ENCODE data around the gene SLC19A2.
A peak's percentile ranks its signal among the peaks of the same experiment; 100 is the strongest.

The SLC19A2 gene

DNA sequence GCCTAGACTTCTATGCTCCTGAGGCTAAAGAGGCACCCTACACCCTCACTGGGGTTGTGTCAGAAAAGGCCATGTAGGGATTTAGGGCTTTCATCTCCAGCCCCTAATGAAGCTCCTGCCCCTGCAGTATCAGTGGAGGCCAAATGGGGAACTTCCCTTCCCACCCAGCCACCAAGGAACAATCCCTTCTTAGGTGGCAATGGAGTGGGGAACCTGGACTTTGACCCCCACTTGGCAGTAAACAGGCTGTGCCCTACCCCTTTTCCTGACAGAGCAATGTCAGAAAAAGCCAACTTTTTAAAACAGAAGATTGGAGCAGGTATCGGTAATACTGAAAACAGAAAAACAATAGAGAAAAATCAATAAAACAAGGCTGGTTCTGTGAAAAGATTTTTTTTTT is 35.5 kb upstream of the SLC19A2 start:
- ChIA-PET POLR2A (ENCODE audit: low non-redundant PET) (no interaction called here), CTCF (no interaction called here)
- DNase-seq (ENCODE audit: low spot score) = no peak
- TF ChIP-seq, protein P1, sequence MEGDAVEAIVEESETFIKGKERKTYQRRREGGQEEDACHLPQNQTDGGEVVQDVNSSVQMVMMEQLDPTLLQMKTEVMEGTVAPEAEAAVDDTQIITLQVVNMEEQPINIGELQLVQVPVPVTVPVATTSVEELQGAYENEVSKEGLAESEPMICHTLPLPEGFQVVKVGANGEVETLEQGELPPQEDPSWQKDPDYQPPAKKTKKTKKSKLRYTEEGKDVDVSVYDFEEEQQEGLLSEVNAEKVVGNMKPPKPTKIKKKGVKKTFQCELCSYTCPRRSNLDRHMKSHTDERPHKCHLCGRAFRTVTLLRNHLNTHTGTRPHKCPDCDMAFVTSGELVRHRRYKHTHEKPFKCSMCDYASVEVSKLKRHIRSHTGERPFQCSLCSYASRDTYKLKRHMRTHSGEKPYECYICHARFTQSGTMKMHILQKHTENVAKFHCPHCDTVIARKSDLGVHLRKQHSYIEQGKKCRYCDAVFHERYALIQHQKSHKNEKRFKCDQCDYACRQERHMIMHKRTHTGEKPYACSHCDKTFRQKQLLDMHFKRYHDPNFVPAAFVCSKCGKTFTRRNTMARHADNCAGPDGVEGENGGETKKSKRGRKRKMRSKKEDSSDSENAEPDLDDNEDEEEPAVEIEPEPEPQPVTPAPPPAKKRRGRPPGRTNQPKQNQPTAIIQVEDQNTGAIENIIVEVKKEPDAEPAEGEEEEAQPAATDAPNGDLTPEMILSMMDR (conservative IDR thresholded peaks at IDR 0.05; ENCODE audit: low read depth) = no peak
- no peak overlapping the region for H3K27ac ChIP-seq

DNA sequence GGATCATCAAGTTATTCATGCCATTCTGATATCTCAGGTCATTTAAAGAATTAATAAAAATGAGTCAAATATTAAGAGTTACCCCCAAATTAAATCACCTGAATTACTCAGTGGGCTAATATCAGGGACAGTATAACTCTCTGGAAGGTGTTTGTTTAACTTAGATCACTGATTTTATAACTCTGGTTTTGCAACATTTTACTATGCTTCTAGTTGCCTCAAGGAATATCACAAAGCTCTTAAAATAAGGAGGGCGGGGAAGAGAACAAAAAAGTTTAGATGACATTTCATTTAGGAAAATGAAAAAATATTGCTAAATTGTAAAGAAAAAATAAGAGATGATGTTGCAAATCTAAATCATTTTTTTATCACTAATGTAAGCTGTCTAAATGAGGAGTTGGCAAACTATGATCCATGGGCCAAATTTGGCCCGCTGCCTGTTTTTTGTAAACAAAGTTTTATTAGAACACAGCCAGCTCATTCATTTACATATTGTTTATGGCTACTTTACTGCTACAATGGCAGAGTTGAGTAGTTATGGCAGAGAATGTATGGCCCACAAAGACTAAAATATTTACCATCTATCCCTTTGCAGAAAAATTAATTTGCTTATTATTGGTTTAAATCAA is 31.9 kb upstream of the SLC19A2 start:
- DNase-seq (ENCODE audit: low spot score) = no peak
- TF ChIP-seq, protein P1 (conservative IDR thresholded peaks at IDR 0.05; ENCODE audit: low read depth) = no peak
- H3K27ac ChIP-seq = no peak overlapping the region
- POLR2A ChIA-PET (ENCODE audit: low non-redundant PET) = no interaction called here
- CTCF ChIA-PET = interaction anchor here (0.5 to 0.6 kb wide), 2 partner anchors 169 to 965 kb away, joined by 3 to 6 read pairs; no protein-coding TSS in a partner anchor

DNA sequence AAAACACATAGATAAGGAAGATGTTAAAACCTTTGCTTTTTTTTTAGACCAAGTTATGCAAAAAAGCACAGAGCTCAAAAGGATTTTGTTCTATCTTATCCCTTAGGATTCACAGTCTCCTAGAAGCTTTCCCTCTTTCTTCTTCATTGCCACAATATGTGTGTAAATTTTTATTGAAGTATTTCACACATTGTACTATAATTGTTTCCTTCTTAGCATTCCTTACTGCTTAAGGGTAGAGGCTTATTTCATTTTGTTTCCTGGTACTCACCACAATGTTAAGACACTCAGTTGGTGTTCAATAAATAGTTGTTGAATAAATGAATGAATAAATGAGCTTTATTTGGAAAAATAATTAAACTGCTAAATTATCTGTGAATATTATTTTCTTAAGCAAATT is 29.9 kb upstream of the SLC19A2 start:
- no peak for DNase-seq (ENCODE audit: low spot score)
- TF ChIP-seq, protein P1 (conservative IDR thresholded peaks at IDR 0.05; ENCODE audit: low read depth) = no peak
- ChIA-PET POLR2A (ENCODE audit: low non-redundant PET) (no interaction called here), CTCF (interaction anchor here (0.6 kb wide), 1 partner anchor 1366 kb away, joined by 4 read pairs; no protein-coding TSS in a partner anchor)
- H3K27ac ChIP-seq = no peak overlapping the region

DNA sequence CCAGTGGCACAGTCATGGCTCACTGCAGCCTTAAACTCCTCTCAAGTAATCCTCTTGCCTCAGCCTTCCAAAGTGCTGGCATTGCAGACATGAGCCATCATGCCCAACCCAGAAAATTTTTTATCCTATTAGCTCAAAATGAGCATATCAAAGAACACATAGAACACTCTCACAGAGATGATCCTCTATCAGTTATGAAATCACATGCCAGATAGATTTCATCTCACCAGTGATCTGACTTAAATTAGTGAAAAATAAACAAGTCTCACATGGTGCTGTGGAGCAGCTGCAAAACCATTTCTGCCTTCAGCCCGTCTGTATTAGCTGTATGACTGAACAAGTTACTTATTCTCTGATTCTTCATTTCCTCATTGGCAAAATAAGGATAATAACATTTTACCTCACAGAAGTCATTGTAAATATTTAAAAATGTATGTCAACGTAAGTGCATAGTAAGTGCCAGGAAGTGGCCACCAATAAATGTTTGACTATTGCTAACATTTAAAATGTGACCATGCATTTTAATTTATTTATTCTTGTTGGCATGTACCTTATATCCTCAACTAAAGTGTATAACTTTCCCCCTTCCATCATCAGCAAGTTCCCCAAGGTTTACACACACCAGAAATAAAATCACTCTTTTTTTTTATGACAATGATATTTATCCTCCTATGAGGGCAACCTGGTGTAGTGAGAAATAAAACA is 29.0 kb upstream of the SLC19A2 start:
- ChIA-PET CTCF (interaction anchor here (0.6 kb wide), 2 partner anchors 1367 to 1580 kb away, joined by 3 to 4 read pairs; no protein-coding TSS in a partner anchor), POLR2A (ENCODE audit: low non-redundant PET) (no interaction called here)
- TF ChIP-seq, protein P1 (conservative IDR thresholded peaks at IDR 0.05; ENCODE audit: low read depth) = no peak
- H3K27ac ChIP-seq = no peak overlapping the region
- DNase-seq (ENCODE audit: low spot score) = no peak

DNA sequence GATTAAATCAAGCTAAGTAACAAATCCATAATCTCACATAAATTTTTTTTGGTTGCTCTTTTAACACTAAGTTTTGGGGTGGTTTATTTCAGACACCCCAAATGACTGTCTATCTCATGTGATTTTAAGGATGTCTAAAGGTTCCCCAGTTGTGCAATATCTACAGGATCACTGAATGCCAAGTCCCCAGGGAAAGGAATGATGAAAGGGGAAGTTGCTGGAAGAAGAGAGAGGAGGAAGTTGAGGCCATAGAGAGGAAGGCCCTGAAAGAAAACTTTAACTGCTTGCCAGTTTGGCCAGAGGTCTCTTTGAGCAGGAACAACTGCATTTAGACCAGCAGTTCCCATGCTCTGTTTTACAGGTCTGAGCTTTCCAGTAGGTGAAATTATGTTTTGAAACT is 27.5 kb upstream of the SLC19A2 start:
- CTCF ChIA-PET = no interaction called here
- TF ChIP-seq, protein P1 (conservative IDR thresholded peaks at IDR 0.05; ENCODE audit: low read depth) = no peak
- POLR2A ChIA-PET (ENCODE audit: low non-redundant PET) = no interaction called here
- DNase-seq (ENCODE audit: low spot score) = no peak
- H3K27ac ChIP-seq = no peak overlapping the region

DNA sequence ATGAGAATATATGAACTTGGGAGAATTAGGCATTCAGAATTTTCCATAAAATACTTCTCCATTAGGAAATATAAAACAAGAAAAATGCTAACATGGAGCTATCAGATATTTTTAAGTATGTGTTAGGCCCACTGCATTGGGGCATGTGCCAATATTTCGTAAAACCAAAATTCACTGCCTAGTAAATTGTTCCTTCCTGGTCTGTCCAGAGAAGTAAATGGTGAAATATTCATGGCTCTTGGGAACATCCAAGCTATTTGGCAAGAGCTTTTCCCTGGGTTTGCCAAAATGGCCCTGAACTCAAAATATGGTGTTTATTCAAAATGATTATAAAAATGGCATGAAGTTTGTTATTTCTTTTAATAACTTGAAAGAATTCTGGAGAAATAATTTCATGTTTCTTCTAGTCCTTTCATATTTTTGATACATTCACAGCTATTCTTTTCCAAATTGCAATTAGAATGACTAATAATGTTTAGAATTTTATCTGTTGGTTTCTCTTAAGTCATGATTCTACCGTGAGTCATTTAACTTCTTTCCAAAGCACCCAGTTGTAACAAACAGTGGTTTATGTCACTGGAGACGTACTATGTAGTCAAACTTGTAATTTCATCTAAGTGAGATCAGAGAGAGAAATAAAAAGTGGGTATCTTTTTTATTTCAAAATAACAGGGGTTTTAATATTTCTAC is 25.7 kb upstream of the SLC19A2 start:
- peak; percentile 75 for DNase-seq (ENCODE audit: low spot score)
- H3K27ac ChIP-seq = no peak overlapping the region
- CTCF ChIA-PET = interaction anchor here (0.6 kb wide), 2 partner anchors 7 to 813 kb away, joined by 3 to 8 read pairs; no protein-coding TSS in a partner anchor
- POLR2A ChIA-PET (ENCODE audit: low non-redundant PET) = interaction anchor here (0.6 to 0.8 kb wide), 2 partner anchors 12 to 25 kb away, joined by 3 to 4 read pairs; partner anchors contain the start of gene SLC19A2
- TF ChIP-seq, protein P1 (conservative IDR thresholded peaks at IDR 0.05; ENCODE audit: low read depth) = no peak
